Fibroblast of peridontal ligament (primary cell): ENCODE results near the gene STARD7.
"Not testable (repeated sequence)": the region's sequence is repeated elsewhere in the genome, so short reads cannot be mapped to it uniquely, and the experiment has no call there.

Experiments used
- DNase-seq: peaks from one replicate; pipeline ENCODE4 v3.0.0-alpha.2; 2010; ENCODE audit errors: extremely low read depth

The STARD7 gene

GRCh38 chr2:96148410-96149217, 60.0 kb downstream of the STARD7 start:
- DNase-seq, result peak; percentile 60

DNA sequence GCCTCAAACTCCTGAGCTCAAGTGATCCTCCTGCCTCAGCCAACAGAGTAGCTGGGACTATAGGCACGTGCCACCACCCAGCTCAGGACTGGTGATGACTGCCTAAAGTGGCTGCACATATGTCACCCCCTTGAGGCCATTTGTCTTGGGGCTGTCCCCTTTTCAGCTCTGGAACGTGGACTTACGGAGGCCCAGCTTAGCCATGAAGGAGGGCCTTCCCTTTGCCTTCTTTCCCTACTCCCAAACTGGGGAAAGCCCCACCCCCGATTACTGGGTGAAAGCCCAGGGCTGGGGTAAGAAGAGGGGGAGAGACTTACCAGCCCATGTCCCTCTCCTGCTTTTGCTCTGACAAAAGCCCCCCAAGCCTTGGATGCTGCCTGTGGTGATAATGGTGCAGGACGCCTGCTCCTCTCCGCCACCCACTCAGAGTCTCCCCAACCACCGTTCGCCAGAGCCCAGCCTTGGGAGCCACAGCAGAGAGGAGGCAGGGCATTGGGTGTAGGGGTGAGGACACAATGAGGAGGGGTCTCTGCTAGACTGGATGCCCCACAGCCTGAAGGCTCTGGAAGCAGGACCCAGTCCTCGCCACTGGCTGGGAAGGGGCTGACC, 60.9 kb downstream of the STARD7 start:
- DNase-seq, result no peak

GRCh38 chr2:96146881-96147592, 61.6 kb downstream of the STARD7 start:
- no peak for DNase-seq

- no peak for DNase-seq
Measured at GRCh38 chr2:96146153-96146880, 62.3 kb downstream of the STARD7 start.

DNA sequence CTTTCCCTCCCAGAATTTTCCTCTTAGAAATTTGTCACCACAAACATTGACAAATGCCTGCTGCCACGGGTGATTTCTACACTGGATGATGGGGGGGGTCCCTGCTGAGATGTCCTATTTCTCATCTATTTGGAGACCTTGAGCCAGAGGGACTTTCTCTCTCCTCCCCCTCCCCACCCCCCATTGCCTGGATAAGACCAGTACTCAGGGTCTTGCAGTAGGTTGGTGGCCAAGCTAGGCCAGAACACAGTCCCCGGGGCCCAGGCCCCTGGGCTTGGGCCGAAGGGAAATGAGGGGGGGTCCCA, 62.8 kb downstream of the STARD7 start:
- no peak for DNase-seq

GRCh38 chr2:96145036-96145847, 63.4 kb downstream of the STARD7 start, which contains the start of gene DUSP2:
Gene DUSP2 (minus strand): TSS chr2:96145440. CDS start chr2:96145354, 86 bp downstream.
- peak; percentile 27 for DNase-seq

DNA sequence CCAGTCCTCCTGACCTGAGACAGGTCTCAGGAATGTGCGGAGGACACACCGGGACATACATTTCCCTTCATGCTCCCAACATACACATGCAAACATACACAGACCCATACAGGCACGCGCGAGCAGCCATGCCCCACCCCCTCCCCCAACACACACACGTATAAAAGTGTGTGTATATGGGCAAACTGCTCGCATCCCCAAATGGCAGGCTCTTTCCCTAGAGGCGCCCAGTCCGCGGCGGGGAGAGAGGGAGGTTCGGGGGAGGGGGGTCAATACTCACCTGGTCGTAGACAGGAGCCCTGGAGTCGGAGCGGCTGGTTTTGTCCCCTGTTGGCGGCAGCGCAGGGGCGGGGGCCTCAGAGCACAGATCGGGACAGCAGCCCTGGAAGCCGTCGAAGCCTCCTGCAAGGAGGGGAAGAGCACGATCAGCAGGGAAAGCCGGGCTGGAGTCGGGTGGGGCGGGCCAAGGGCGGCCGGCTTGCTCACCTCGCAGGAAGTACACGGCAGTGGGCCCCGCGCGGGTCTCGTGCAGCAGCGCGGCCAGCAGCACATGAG, 64.1 kb downstream of the STARD7 start:
- no peak for DNase-seq

- DNase-seq, result no peak
Measured at GRCh38 chr2:96143848-96144480, 64.7 kb downstream of the STARD7 start.

GRCh38 chr2:96143231-96143847, 65.3 kb downstream of the STARD7 start:
- no peak for DNase-seq

DNA sequence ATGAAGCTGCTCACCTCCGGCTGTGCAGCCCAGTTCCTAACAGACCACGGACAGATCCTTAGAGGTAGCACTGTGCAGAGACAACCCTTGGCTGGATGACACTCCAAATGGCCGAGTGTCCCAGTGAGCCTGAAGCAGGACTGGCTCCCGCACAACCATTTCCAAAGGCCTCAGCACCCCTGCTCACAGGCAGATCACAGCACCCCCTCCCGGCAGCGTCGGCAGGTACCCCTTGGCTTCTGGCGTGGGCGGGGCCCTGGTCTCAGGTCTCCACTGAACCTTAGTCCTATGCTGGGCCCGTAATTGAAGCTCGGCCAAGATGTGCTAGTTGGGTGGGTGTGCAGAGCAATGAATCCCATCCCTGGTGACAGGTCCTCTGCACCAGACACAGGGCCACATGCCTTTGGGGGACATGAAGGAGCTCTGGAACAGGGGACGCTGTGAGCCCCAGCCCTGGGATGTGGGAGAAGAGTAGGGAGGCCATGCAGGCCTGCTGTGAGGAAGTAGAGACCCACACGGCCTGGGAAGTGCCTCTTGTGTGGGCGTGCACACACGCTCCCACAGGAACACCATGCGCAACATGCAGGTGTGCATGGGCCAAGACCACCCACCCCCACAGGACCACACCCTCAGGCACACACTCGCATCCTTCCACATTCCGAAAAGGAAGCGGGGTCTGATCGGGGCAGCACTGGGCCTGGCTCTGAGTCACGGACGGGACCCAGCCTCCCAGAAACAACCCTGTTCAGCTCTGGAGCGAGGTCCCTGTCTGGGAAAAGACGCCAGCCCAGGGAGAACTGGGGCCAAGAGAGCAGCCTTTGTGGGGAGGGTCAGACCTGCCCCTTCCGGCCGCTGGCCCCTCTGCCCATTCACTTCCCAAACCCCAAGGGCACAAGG, 66.2 kb downstream of the STARD7 start:
- DNase-seq, result no peak

DNA sequence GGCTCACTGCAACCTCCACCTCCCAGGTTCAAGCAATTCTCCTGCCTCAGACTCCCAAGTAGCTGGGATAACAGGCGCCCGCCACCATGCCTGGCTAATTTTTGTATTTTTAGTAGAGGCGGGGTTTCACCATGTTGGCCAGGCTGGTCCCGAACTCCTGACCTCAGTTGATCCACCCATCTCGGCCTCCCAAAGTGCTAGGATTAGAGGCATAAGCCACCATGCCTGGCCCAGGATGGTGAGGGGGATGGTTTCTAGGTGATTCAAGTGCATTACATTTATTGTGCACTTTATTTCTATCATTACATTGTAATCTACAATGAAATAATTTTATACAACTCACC, 67.0 kb downstream of the STARD7 start:
- DNase-seq, result not testable (repeated sequence)

DNA sequence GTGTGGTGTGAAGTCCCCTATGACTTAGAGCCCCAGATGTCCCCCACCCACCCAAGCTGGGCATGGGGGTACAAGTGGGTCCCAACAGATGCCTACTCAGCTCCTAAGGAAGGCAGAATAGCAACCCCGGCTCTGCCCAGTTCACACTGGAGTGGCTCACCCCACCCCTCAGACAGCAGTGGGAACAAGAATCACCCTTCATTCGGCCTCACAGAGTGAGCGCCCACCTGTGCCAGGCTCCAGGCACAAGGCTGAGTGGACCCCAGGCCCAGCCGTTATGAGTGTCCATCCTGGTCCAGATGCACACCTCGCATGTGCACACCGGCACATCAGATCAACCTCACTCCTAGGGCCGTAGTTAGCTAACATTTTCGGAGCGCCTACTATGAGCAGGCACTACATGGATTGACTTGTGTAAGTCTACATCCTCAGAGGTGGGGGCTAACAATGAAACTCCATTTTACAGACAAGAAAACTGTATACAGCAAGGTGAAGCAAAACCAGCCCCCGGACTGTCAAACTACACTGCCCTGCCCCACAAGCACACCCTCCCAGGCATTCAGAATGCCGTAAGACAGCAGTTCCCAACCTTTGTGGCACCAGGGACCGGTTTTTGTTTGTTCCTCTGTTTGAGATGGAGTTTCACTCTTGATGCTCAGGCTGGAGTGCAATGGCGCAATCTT, 67.5 kb downstream of the STARD7 start:
- DNase-seq, result no peak

DNA sequence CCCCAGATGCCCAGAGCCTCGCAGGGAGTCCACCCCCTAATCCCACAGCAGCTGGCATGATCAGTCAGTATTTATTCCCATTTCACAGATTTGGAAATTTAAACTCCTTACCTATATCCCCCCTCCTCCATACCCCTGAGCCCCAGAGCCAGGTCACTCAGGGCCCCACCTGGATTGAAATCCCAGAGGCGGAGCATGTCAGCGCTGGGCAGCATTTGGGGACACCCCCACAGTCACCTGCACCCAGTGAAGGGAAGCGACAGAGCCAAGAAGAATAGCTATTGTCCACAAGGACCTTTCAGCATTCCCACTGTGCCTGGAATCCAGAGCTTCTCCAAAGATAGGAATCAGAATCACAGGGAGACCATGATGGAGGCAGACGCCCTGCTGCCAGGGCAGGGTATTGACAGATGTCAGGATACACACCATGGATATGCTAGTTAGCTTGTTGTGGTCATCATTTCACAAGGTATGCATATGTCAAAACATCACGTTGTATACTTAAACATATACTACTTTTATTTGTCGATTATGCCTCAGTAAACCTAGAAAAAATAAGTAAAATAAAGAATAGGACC, 69.4 kb downstream of the STARD7 start:
- no peak for DNase-seq

- peak; percentile 28 for DNase-seq
Measured at GRCh38 chr2:96138179-96139145, 70.2 kb downstream of the STARD7 start, which contains the start of gene ASTL. Gene ASTL (minus strand): TSS chr2:96138502. CDS start chr2:96138436, 66 bp downstream.

GRCh38 chr2:96137321-96138178, 71.1 kb downstream of the STARD7 start:
- no peak for DNase-seq
